Measurements from ENCODE around the gene TMEM45A.
A peak's percentile ranks its signal among the peaks of the same experiment; 100 is the strongest.
"Not testable (repeated sequence)": the region's sequence is repeated elsewhere in the genome, so short reads cannot be mapped to it uniquely, and the experiment has no call there.

TMEM45A gene, protein sequence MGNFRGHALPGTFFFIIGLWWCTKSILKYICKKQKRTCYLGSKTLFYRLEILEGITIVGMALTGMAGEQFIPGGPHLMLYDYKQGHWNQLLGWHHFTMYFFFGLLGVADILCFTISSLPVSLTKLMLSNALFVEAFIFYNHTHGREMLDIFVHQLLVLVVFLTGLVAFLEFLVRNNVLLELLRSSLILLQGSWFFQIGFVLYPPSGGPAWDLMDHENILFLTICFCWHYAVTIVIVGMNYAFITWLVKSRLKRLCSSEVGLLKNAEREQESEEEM

GRCh38 chr3:100492059-100493006, at the start of gene TMEM45A:
TMEM45A (plus strand) TSS chr3:100492619; CDS start chr3:100555212, 62,593 bp downstream.
- H3K4me3 Mint-ChIP-seq: peak within 1 kb of the TSS; percentile 86
- H3K9me3 Mint-ChIP-seq: no peaks in the 10 kb centered on the region
- H3K27me3 Mint-ChIP-seq: peaks cover 58% of the 10 kb centered on the region
- peaks cover 10% of the 10 kb centered on the region for H3K4me1 Mint-ChIP-seq (ENCODE audit: low read depth)
- H3K27ac Mint-ChIP-seq: peak within 1 kb of the TSS; percentile 41
- no peaks in the 10 kb centered on the region for H3K36me3 Mint-ChIP-seq (ENCODE audit: low read depth)

DNA sequence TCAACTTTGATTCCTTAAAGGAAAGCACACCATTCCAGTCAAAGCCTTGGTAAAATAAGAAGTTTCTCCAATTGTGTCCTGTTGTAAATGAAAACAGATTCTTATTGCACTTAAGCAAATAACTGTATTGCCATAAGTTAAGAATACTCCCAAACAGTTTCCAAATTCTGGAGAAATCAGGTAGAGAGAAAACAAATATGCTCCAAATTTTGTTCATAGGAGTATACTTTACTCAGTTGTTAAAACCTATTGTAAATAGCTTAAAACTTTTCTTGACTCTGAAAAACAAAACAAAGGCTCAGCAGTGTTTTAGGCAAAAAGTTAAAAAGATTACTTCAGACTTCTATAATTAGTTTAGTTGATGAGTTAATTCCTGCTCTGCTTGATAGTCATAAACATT, 48.7 kb upstream of the TMEM45A start:
- Mint-ChIP-seq H3K36me3 (ENCODE audit: low read depth) (peaks cover 10% of the 10 kb centered on the region), H3K4me1 (ENCODE audit: low read depth) (peaks cover 8% of the 10 kb centered on the region), H3K27me3 (no peaks in the 10 kb centered on the region), H3K4me3 (no peak overlapping the region), H3K9me3 (peaks cover 6% of the 10 kb centered on the region), H3K27ac (no peak overlapping the region)

- H3K4me1 Mint-ChIP-seq (ENCODE audit: low read depth): not testable (repeated sequence)
Observed at GRCh38 chr3:100447067-100447466, 45.4 kb upstream of the TMEM45A start.

GRCh38 chr3:100448079-100448478, 44.3 kb upstream of the TMEM45A start:
- H3K4me3 Mint-ChIP-seq: no peak overlapping the region
- H3K4me1 Mint-ChIP-seq (ENCODE audit: low read depth): no peaks in the 10 kb centered on the region
- H3K27ac Mint-ChIP-seq: no peak overlapping the region
- peaks cover 6% of the 10 kb centered on the region for H3K36me3 Mint-ChIP-seq (ENCODE audit: low read depth)
- H3K9me3 Mint-ChIP-seq: peaks cover 6% of the 10 kb centered on the region
- H3K27me3 Mint-ChIP-seq: no peaks in the 10 kb centered on the region

More at GRCh38 chr3:100447067-100447466, 45.4 kb upstream of the TMEM45A start:
- not testable (repeated sequence) for H3K36me3 Mint-ChIP-seq (ENCODE audit: low read depth); H3K9me3 Mint-ChIP-seq; H3K4me3 Mint-ChIP-seq; H3K27me3 Mint-ChIP-seq; H3K27ac Mint-ChIP-seq

GRCh38 chr3:100449214-100449613, 43.2 kb upstream of the TMEM45A start:
- peaks cover 6% of the 10 kb centered on the region for H3K9me3 Mint-ChIP-seq
- no peak overlapping the region for H3K27ac Mint-ChIP-seq
- H3K36me3 Mint-ChIP-seq (ENCODE audit: low read depth): peaks cover 6% of the 10 kb centered on the region
- no peaks in the 10 kb centered on the region for H3K27me3 Mint-ChIP-seq
- H3K4me1 Mint-ChIP-seq (ENCODE audit: low read depth): no peaks in the 10 kb centered on the region
- H3K4me3 Mint-ChIP-seq: no peak overlapping the region

DNA sequence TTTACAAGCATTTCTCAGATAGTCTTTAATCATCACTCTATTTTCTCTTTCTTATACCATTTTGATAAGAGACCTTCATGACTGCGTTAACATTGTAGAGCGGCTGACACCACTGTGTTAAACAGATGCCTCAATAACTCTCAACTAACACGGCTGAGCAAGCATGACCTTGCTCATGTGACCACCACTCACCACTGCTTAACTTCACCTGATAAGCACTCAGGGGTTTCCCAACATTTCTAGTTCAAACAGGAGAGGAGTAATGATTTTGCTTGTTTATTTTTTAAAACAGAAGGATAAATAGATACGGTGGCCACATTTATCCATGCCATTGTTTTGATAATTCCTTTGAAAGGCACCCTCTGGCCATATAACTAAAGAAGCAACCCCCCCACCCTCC, 37.7 kb upstream of the TMEM45A start:
- H3K4me3 Mint-ChIP-seq: no peak overlapping the region
- no peaks in the 10 kb centered on the region for H3K9me3 Mint-ChIP-seq
- H3K4me1 Mint-ChIP-seq (ENCODE audit: low read depth): no peaks in the 10 kb centered on the region
- no peaks in the 10 kb centered on the region for H3K27me3 Mint-ChIP-seq
- H3K36me3 Mint-ChIP-seq (ENCODE audit: low read depth): no peaks in the 10 kb centered on the region
- no peak overlapping the region for H3K27ac Mint-ChIP-seq

- Mint-ChIP-seq H3K4me3 (no peak overlapping the region), H3K4me1 (ENCODE audit: low read depth) (no peaks in the 10 kb centered on the region), H3K36me3 (ENCODE audit: low read depth) (no peaks in the 10 kb centered on the region), H3K27ac (no peak overlapping the region), H3K9me3 (no peaks in the 10 kb centered on the region), H3K27me3 (no peaks in the 10 kb centered on the region)
Observed at GRCh38 chr3:100455841-100456550, 36.4 kb upstream of the TMEM45A start.

- Mint-ChIP-seq H3K27me3 (no peaks in the 10 kb centered on the region), H3K4me3 (no peak overlapping the region), H3K27ac (no peak overlapping the region), H3K4me1 (ENCODE audit: low read depth) (no peaks in the 10 kb centered on the region), H3K36me3 (ENCODE audit: low read depth) (no peaks in the 10 kb centered on the region), H3K9me3 (no peaks in the 10 kb centered on the region)
Observed at GRCh38 chr3:100456745-100457144, 35.7 kb upstream of the TMEM45A start.

DNA sequence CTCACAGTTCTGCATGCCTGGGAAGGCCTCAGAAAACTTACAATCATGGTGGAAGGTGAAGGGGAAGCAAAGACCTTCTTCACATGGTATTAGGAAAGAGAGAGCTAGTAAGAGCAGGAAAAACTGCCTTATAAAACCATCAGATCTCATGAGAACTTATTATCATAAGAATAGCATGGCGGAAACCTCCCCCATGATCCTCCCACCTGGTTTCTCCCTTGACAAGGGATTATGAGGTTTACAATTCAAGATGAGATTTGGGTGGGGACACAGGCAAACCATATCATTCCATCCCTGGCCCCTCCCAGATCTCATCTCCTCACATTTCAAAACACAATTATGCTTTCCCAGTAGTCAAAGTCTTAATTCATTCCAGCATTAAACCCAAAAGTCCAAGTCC, 34.6 kb upstream of the TMEM45A start:
- H3K4me3 Mint-ChIP-seq: no peak overlapping the region
- H3K4me1 Mint-ChIP-seq (ENCODE audit: low read depth): no peaks in the 10 kb centered on the region
- no peaks in the 10 kb centered on the region for H3K9me3 Mint-ChIP-seq
- H3K36me3 Mint-ChIP-seq (ENCODE audit: low read depth): no peaks in the 10 kb centered on the region
- no peaks in the 10 kb centered on the region for H3K27me3 Mint-ChIP-seq
- H3K27ac Mint-ChIP-seq: no peak overlapping the region

DNA sequence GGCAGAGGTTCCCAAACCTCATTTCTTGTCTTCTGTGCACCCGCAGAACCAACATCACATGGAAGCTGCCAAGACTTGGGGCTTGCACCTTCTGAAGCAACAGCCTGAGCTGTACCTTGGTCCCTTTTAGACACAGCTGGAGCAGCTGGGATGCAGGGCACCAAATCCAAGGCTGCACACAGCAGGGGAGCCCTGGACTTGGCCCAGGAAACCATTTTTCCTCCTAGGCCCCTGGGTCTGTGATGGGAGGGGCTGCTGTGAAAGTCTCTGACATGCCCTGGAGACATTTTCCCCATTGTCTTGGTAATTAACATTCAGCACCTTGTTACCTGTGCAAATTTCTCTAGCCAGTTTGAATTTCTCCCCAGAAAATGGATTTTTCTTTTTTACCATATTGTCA, 33.6 kb upstream of the TMEM45A start:
- peaks cover 3% of the 10 kb centered on the region for H3K27me3 Mint-ChIP-seq
- no peak overlapping the region for H3K4me3 Mint-ChIP-seq
- no peaks in the 10 kb centered on the region for H3K9me3 Mint-ChIP-seq
- H3K36me3 Mint-ChIP-seq (ENCODE audit: low read depth): no peaks in the 10 kb centered on the region
- H3K27ac Mint-ChIP-seq: no peak overlapping the region
- no peaks in the 10 kb centered on the region for H3K4me1 Mint-ChIP-seq (ENCODE audit: low read depth)

DNA sequence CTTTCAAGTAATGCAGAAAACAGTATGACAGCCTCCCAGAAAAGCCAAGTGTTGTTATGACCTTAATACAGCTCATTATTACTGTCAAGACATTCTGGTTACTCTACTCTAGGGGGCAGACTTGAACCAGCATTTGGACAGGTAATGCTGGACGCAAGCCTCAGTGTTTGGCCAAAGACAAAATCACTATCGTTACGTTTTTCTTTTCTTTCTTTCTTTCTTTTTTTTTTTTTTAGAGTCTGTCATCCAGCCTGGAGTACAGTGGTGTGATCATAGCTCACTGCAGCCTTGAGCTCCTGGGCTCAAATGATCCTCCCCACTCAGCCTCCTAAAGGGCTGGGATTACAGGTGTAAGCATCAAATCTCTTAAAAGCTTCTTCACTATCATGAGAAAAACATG, 29.4 kb upstream of the TMEM45A start:
- Mint-ChIP-seq H3K4me1 (ENCODE audit: low read depth) (peaks cover 4% of the 10 kb centered on the region), H3K36me3 (ENCODE audit: low read depth) (no peaks in the 10 kb centered on the region), H3K4me3 (no peak overlapping the region), H3K27ac (no peak overlapping the region), H3K27me3 (peaks cover 3% of the 10 kb centered on the region), H3K9me3 (peaks cover 4% of the 10 kb centered on the region)

- H3K36me3 Mint-ChIP-seq (ENCODE audit: low read depth): no peaks in the 10 kb centered on the region
Observed at GRCh38 chr3:100463646-100464155, 28.7 kb upstream of the TMEM45A start.

DNA sequence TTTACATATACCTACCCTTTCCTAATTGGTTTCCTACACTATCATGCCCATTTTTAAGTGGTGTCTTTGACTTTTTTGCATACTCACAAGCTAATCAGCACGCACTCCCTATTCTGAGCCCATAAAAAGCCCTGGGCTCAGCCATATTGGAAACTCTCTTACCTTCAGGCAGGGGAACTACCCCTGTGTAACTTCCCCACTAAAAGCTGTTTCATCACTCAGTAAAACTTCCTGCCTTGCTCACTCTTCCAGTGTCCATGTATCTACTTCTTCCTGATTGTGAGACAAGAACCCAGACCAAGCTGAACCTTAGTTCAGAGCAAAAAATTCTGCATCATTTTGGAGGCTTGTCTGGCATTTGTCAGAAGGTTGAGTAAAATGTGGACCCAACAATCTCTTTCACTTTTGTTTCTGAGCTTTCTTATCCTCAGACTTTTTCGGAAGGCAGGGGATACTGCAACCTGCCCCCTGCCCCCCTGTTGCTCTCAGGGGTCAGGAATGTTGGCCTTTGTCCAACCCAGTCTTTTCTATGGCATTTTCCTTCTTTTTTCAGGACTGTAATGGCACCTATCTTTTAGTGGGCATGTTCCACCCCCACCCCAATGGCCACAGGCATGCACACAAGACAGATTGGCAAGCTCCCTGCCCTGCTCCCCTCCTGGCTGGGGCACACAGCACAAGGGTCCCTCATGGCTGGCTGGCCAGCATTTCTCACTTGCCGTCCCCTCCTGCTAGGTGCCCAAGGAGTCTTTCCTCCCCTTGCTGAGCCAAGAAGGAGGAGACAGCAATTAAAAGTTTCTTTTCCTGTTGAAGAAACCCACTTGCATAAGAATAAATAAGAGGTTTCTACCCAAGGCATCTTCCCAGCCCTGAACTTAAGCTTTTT, 26.3 kb upstream of the TMEM45A start:
- Mint-ChIP-seq H3K27ac (no peak overlapping the region), H3K4me3 (no peak overlapping the region), H3K27me3 (peaks cover 3% of the 10 kb centered on the region), H3K36me3 (ENCODE audit: low read depth) (no peaks in the 10 kb centered on the region), H3K4me1 (ENCODE audit: low read depth) (peaks cover 4% of the 10 kb centered on the region), H3K9me3 (peaks cover 10% of the 10 kb centered on the region)

More at GRCh38 chr3:100463646-100464155, 28.7 kb upstream of the TMEM45A start:
- no peak overlapping the region for H3K4me3 Mint-ChIP-seq
- no peak overlapping the region for H3K27ac Mint-ChIP-seq
- peaks cover 3% of the 10 kb centered on the region for H3K27me3 Mint-ChIP-seq
- H3K4me1 Mint-ChIP-seq (ENCODE audit: low read depth): peaks cover 4% of the 10 kb centered on the region
- H3K9me3 Mint-ChIP-seq: peaks cover 4% of the 10 kb centered on the region

DNA sequence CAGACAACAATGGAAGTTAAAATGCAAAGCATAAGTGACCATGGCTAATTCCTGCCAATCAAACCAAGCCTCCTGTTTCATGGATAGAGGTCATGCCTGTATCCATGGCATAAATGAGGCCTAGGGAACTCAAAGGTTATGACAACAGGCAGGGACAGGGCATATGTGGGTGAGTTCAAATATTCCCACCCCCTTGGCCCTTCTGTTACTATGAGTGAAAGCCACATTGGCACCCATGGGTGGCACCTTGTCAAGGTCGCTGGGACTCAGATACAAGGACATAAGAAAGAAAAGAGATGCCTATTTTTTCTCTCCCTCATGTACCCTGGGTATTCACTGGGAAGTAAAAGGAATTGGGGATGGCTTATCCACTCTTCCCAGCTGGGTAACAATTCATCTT, 25.3 kb upstream of the TMEM45A start:
- Mint-ChIP-seq H3K4me3 (no peak overlapping the region), H3K4me1 (ENCODE audit: low read depth) (peaks cover 4% of the 10 kb centered on the region), H3K36me3 (ENCODE audit: low read depth) (no peaks in the 10 kb centered on the region), H3K9me3 (peaks cover 10% of the 10 kb centered on the region), H3K27me3 (peaks cover 3% of the 10 kb centered on the region), H3K27ac (no peak overlapping the region)
